CD14-positive monocyte (primary cell): ENCODE results near the gene TMPRSS5. TPM values are rescaled to one million over a fixed set of nuclear protein-coding genes. Genes with fewer than 3 reads are reported as not detected.

Experiments
- DNase-seq, 3 donors: peaks; one replicate each; pipeline ENCODE4 v3.0.0-alpha.2; 2011 to 2022
- H2AFZ ChIP-seq: 2 replicates; pipeline ENCODE4 v1.6.0; 2012; ENCODE audit warnings: mild to moderate bottlenecking, low read depth, low read length, inconsistent platforms; ENCODE audit not compliant: insufficient read depth, poor library complexity, severe bottlenecking
- H3K27ac ChIP-seq, 2 donors: 1 replicate in 1 of 2; 2 replicates in 1 of 2; pipeline ENCODE4 v1.5.1; 2012 to 2013; ENCODE audit warnings: low read length in 2 of 2, control low read depth in 1 of 2, inconsistent platforms in 1 of 2, low read depth in 1 of 2, mild to moderate bottlenecking in 1 of 2
- H3K27me3 ChIP-seq, 2 donors: one replicate each; pipeline versions ENCODE4 v1.6.0 to v1.6.1; 2011 to 2013; ENCODE audit warnings: low read length in 2 of 2; ENCODE audit not compliant: control insufficient read depth in 2 of 2, insufficient read depth in 2 of 2
- H3K36me3 ChIP-seq, 2 donors: replicated peaks in 1 of 2; 1 replicate in 1 of 2; 2 replicates in 1 of 2; pipeline versions ENCODE4 v1.5.1 to v1.6.1; 2012 to 2013; ENCODE audit warnings: low read length in 2 of 2, control low read depth in 1 of 2, inconsistent platforms in 1 of 2, mild to moderate bottlenecking in 1 of 2; ENCODE audit not compliant: insufficient read depth in 2 of 2, control insufficient read depth in 1 of 2
- H3K4me1 ChIP-seq, 2 donors: 1 replicate in 1 of 2; 2 replicates in 1 of 2; pipeline versions ENCODE4 v1.5.1 to v1.6.1; 2012 to 2013; ENCODE audit warnings: low read length in 2 of 2, control low read depth in 1 of 2, inconsistent platforms in 1 of 2, mild to moderate bottlenecking in 1 of 2, moderate library complexity in 1 of 2; ENCODE audit not compliant: insufficient read depth in 2 of 2, control insufficient read depth in 1 of 2
- H3K4me2 ChIP-seq: replicated peaks from 2 replicates; pipeline ENCODE3; 2012; ENCODE audit warnings: low read length, moderate library complexity, mild to moderate bottlenecking; ENCODE audit not compliant: poor library complexity, severe bottlenecking; ENCODE audit errors: extremely low read depth
- H3K4me3 ChIP-seq, 3 experiments: fragments of 200-600 bp in 1 of 3; sonication (generic) in 1 of 3; replicated peaks in 1 of 3; 1 replicate in 2 of 3; 2 replicates in 1 of 3; pipeline ENCODE4 v1.5.1; 2011 to 2013; ENCODE audit warnings: low read length in 3 of 3, mild to moderate bottlenecking in 3 of 3, control low read depth in 2 of 3, low read depth in 2 of 3, inconsistent platforms in 1 of 3, moderate library complexity in 1 of 3
- H3K79me2 ChIP-seq: 2 replicates; pipeline ENCODE4 v1.6.0; 2012; ENCODE audit warnings: mild to moderate bottlenecking, control low read depth, inconsistent platforms, low read length, moderate library complexity; ENCODE audit not compliant: insufficient read depth
- H3K9ac ChIP-seq: 2 replicates; pipeline ENCODE4 v1.6.0; 2017; ENCODE audit warnings: low read length, mild to moderate bottlenecking; ENCODE audit not compliant: insufficient read depth, poor library complexity, severe bottlenecking
- H3K9me3 ChIP-seq, 2 donors: replicated peaks in 1 of 2; 1 replicate in 1 of 2; 2 replicates in 1 of 2; pipeline versions ENCODE4 v1.5.1 to v1.6.1; 2012 to 2013; ENCODE audit warnings: low read length in 2 of 2, control low read depth in 1 of 2; ENCODE audit not compliant: control insufficient read depth in 1 of 2, insufficient read depth in 1 of 2
- H4K20me1 ChIP-seq: 2 replicates; pipeline ENCODE4 v1.6.0; 2012; ENCODE audit warnings: mild to moderate bottlenecking, low read length, control low read depth, moderate library complexity; ENCODE audit not compliant: insufficient read depth
- H3K27ac Mint-ChIP-seq, 7 donors: one replicate each; pipeline ENCODE4 v1.8.0; 2020; ENCODE audit warnings: mild to moderate bottlenecking in 7 of 7, mixed read lengths in 7 of 7, moderate library complexity in 6 of 7, inconsistent platforms in 2 of 7
- H3K27me3 Mint-ChIP-seq, 3 donors: one replicate each; pipeline ENCODE4 v1.8.0; 2021 to 2022; ENCODE audit warnings: low read depth in 3 of 3, mild to moderate bottlenecking in 3 of 3, mixed read lengths in 3 of 3, moderate library complexity in 3 of 3, inconsistent platforms in 1 of 3
- H3K36me3 Mint-ChIP-seq, 2 donors: one replicate each; pipeline ENCODE4 v1.8.0; 2020; ENCODE audit warnings: mixed read lengths in 2 of 2, inconsistent platforms in 1 of 2, mild to moderate bottlenecking in 1 of 2
- H3K4me1 Mint-ChIP-seq: one replicate; pipeline ENCODE4 v1.8.0; 2020; ENCODE audit warnings: mild to moderate bottlenecking, mixed read lengths
- H3K4me3 Mint-ChIP-seq, 2 donors: one replicate each; pipeline ENCODE4 v1.8.0; 2020; ENCODE audit warnings: mild to moderate bottlenecking in 2 of 2, mixed read lengths in 2 of 2, moderate library complexity in 1 of 2
- H3K9me3 Mint-ChIP-seq, 7 donors: one replicate each; pipeline ENCODE4 v1.8.0; 2020 to 2022; ENCODE audit warnings: mixed read lengths in 7 of 7, mild to moderate bottlenecking in 6 of 7, moderate library complexity in 6 of 7, inconsistent platforms in 2 of 7
- WGBS: methylation state at CpG from one replicate; pipeline ENCODE4 v1.1.5; 2013; ENCODE audit warnings: missing lambda C conversion rate; ENCODE audit not compliant: insufficient coverage; 5-methylcytosine and 5-hydroxymethylcytosine counted together
- intact Hi-C, 2 donors: fragments of 100-400 bp; cut with micrococcal nuclease; formaldehyde crosslinking; loops; one replicate each; pipeline versions ENCODE4 v1.15.0 to v1.15.1; 2023
- polyA plus RNA-seq, 3 donors: library from polyadenylated mRNA; depleted of rRNA in 1 of 3; unstranded in 2 of 3; stranded (reverse) in 1 of 3; fragments of 300-500 nt in 2 of 3; fragments of >200 nt in 1 of 3; fragmentation: Illumina TruSeq in 2 of 3; gene quantifications; 1 replicate in 2 of 3; 2 replicates in 1 of 3; pipeline ENCODE4 v1.2.3, GENCODE V29; 2012 to 2021
- TF ChIP-seq, protein P1 (sequence below): fragments of 200-600 bp; IDR thresholded peaks from one replicate; pipeline ENCODE4 v1.8.0; 2022; ENCODE audit warnings: antibody characterized with exemption, mild to moderate bottlenecking

Gene TMPRSS5
- polyA plus RNA-seq, 3 donors: 0.80 TPM; not detected in 2

DNA sequence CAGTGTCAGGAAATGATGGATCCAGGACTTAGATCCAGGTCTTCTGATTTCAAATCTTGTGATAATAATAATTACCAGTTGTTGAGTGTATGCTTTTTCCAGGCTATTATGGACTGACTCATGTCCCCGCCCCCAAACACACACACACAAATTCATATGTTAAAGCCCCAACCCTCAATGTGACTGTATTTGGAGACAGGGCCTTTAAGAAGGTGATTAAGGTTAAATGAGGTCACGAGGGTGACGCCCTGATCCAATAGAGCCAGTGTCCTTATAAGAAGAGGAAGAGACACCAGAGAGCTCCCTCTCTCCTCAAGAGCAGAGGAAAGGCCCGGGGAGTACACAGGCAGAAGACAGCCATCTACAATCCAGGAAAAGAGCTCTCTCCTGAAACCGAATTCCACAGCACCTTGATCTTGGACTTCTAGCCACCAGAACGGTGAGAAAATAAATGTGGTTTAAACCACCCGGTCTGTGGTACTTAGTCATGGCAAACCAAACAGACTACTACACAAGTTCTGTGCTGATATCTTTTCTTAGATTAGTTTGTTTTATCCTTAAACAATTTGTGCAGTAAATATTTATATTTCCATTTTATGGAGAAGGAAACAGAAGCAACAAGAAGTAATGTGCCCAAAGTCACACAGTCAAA, 8.2 kb downstream of the TMPRSS5 start:
- Histone ChIP-seq H3K9me3 (no peaks in the 10 kb centered on the region), H3K4me2 (no peak overlapping the region), H3K36me3 (no peaks in the 10 kb centered on the region), H3K27ac (no peak overlapping the region), H3K4me1 (no peaks in the 10 kb centered on the region), H3K79me2 (no peaks in the 10 kb centered on the region), H2AFZ (no peak overlapping the region), H3K4me3 (no peak overlapping the region), H3K27me3 (no peaks in the 10 kb centered on the region), H3K9ac (no peak overlapping the region), H4K20me1 (no peaks in the 10 kb centered on the region)
- Mint-ChIP-seq H3K4me1 (no peaks in the 10 kb centered on the region), H3K4me3 (no peak overlapping the region), H3K27ac (no peak overlapping the region), H3K9me3 (peaks cover 1 to 15% (median 6%) of the 10 kb centered on the region in 7 donors), H3K27me3 (no peaks in the 10 kb centered on the region), H3K36me3 (no peaks in the 10 kb centered on the region)
- TF ChIP-seq, protein P1, sequence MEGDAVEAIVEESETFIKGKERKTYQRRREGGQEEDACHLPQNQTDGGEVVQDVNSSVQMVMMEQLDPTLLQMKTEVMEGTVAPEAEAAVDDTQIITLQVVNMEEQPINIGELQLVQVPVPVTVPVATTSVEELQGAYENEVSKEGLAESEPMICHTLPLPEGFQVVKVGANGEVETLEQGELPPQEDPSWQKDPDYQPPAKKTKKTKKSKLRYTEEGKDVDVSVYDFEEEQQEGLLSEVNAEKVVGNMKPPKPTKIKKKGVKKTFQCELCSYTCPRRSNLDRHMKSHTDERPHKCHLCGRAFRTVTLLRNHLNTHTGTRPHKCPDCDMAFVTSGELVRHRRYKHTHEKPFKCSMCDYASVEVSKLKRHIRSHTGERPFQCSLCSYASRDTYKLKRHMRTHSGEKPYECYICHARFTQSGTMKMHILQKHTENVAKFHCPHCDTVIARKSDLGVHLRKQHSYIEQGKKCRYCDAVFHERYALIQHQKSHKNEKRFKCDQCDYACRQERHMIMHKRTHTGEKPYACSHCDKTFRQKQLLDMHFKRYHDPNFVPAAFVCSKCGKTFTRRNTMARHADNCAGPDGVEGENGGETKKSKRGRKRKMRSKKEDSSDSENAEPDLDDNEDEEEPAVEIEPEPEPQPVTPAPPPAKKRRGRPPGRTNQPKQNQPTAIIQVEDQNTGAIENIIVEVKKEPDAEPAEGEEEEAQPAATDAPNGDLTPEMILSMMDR: no peak
- WGBS: 96% methylated on average over 3 of the region's 7 CpGs
- intact Hi-C loops: no loop called here
- no peak for DNase-seq

DNA sequence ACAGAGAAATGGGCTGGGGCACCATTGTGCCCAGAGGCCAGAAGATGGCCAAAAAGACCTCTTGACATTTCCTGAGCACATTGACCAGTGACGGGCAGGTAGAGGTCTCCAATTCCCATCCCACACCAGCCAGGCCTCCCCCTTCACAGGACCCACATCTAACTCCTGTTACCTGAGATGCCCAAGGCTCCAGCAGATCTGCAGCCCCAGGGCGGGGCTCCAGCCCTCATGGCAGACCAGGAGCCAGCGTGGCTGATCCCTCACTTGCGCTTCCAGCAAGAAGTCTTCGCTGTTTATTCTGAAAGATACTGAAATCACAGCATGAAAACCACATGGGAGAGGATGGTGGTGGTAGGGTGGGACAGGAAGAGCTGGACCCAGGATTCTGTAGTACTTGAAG, 9.0 kb downstream of the TMPRSS5 start:
- Mint-ChIP-seq H3K4me3 (no peak overlapping the region), H3K4me1 (no peaks in the 10 kb centered on the region), H3K36me3 (no peaks in the 10 kb centered on the region), H3K27ac (no peak overlapping the region), H3K27me3 (no peaks in the 10 kb centered on the region), H3K9me3 (peaks cover 1 to 11% (median 5%) of the 10 kb centered on the region in 7 donors)
- no peak overlapping the region for H3K4me3 ChIP-seq
- no peak overlapping the region for H3K4me2 ChIP-seq
- no peak overlapping the region for H3K9ac ChIP-seq
- H3K27ac ChIP-seq: no peak overlapping the region
- no peak for DNase-seq
- no peaks in the 10 kb centered on the region for H3K36me3 ChIP-seq
- WGBS: 100% methylated on average over 4 of the region's 5 CpGs
- intact Hi-C loops: no loop called here
- H3K9me3 ChIP-seq: no peaks in the 10 kb centered on the region
- TF ChIP-seq, protein P1: no peak
- H3K79me2 ChIP-seq: no peaks in the 10 kb centered on the region
- no peaks in the 10 kb centered on the region for H4K20me1 ChIP-seq
- H3K4me1 ChIP-seq: no peaks in the 10 kb centered on the region
- no peak overlapping the region for H2AFZ ChIP-seq
- no peaks in the 10 kb centered on the region for H3K27me3 ChIP-seq
